ENCODE results near the gene EIF4G1.

Gene EIF4G1

GRCh38 chr3:184366619-184367289 is 52.3 kb downstream of the EIF4G1 start:
- no peak for DNase-seq (ENCODE audit: low read depth, low spot score)

DNA sequence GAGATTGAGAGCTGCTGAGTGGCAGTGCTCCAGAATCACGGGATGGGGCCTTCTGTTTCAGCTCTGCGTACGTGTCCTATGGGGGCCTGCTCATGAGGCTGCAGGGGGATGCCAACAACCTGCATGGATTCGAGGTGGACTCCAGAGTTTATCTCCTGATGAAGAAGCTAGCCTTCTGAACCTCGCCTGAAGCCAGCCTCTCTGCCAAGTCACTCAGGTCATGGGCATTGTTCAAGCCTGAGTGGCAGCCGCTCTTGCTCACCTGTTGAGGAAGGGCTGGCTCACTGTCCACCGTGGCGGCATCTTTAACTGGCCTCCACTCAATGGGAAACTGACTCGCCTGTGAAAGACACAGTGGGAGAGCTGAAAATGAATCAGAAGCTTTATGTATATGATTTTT is 53.7 kb downstream of the EIF4G1 start:
- no peak for DNase-seq (ENCODE audit: low read depth, low spot score)

DNA sequence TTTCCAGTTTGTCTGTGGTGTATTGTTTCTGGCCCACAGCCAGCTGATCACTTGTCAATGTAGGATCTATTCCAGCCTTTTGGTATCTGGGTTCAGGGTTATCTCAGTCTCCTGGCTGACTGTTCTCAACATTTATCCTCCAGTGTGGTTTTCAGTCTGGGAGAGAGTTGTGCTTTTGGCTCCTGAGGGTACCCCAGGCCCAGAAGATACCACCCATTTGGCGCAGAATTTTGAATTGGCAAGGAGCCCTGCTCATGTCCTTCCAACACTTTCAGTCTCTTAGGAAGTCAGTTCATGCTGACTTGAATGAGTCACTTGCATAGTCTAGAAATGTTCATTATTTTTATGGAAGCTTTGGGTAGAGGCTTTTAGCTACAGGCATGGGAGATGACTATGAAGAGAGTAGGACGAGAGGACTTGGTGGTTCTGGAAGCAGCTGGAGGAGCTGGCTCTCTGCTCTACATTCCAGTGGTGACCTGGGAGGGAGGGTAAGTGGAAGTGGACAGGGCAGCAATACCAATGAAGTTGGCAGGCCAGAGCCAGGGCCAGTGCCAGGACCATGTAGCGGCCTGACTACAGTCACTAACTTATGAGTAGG is 54.3 kb downstream of the EIF4G1 start:
- DNase-seq (ENCODE audit: low read depth, low spot score), result no peak

DNA sequence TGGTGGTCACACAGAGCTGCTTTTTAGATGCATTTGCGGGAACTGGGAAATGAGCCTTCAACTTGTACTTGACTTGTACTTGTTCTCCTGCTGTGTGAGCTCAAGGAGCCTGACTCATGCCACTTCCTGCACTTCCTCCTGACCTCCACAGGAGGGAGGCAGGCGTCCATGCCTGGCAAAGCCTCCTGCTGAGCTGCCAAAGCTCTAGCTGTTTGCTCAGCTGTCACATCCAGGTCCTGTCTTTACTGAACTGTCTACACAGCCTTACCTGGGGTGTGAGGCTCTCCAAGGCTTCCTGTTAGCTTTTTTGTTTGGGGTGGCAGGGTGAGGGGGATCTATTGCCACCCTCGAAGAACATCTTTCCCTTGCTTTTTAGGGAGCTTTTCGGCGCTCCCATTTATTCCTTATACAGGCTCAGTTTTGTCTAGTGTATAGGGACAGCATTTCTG is 57.2 kb downstream of the EIF4G1 start:
- peak; percentile 83 for DNase-seq (ENCODE audit: low read depth, low spot score)

GRCh38 chr3:184372296-184372821 is 58.0 kb downstream of the EIF4G1 start:
- DNase-seq (ENCODE audit: low read depth, low spot score), result no peak

DNA sequence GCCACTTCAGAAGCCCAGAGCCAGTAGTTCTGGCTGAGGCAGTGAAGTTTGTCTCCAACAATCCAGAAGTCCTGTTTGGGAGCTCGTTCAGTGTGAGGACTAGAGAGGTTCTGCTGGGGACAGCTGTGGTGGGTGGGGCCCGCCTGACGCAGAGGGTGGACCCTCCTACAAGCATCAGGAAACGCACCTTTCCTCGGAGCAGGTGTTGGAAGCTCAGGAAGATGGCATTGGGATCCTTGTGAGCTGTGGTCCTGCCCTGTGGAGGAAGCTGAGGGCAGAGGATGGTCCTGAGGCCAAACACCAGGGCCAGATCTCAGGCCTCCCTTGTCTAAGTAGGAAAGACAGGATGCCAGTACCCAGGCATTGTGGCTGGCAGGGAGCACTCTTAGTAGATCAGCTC is 58.5 kb downstream of the EIF4G1 start:
- DNase-seq (ENCODE audit: low read depth, low spot score), result no peak

- DNase-seq (ENCODE audit: low read depth, low spot score), result no peak
Observed at GRCh38 chr3:184373422-184373821, 59.0 kb downstream of the EIF4G1 start.

DNA sequence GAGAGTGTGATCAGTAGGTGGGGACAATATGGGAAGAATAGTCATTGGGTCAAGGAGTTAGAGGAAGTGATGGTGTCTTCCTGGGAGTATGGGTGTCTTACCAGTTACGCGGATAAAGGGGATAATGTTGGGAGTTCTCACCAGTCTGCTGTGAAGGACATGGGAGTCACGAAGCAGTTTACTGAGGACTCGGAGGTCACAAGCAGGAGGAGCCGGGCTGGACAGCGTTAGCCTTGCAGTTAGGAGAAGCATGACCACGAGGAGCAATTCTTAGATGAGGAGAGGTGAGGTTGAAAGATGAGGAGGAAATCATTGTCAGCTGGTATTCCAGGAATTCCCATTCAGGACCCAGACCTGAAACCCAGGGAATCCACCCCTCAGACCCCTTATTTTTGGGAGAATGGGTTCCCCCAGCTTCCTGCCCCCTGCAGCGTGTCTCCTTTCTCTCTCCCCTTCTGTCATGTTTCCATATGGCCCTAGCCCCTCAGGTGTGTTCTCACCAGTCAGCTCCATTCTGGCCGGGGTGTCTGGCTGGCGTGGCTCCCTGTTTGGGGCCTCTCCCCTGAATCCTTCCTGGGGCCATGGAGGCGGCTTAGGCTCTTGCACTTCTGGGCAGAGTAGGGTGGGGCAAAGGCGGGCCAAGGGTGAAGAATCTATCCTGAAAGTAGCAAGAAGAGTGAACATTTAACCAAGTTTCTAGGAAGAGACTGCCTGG is 61.5 kb downstream of the EIF4G1 start:
- DNase-seq (ENCODE audit: low read depth, low spot score), result no peak

DNA sequence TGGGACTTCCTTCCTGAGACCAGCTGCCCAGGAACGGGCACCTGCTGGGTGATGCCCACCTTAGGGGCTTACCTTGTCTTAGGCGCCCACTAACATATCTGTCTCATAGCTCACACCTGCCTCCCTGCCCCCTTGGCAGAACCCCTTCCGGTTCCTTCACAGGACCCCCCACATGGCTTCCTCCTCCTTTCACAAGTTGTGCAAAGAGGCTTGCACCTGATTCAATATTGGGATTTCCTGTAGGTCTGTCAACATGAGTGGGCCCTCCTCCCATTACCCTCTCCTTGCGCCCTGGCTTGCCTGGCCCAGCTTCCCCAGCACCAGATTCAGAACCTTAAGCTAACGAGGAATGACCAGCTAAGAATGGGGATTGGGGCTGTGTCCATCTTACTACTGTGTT is 63.0 kb downstream of the EIF4G1 start:
- DNase-seq (ENCODE audit: low read depth, low spot score), result no peak

- DNase-seq (ENCODE audit: low read depth, low spot score), result no peak
Observed at GRCh38 chr3:184377882-184378445, 63.6 kb downstream of the EIF4G1 start, which contains the start of gene THPO. Gene THPO, minus strand, starts transcription at chr3:184378207. Its CDS starts 1,948 bp downstream, at chr3:184376259.

GRCh38 chr3:184378651-184379357 is 64.4 kb downstream of the EIF4G1 start:
- no peak for DNase-seq (ENCODE audit: low read depth, low spot score)

GRCh38 chr3:184379358-184380184 is 65.2 kb downstream of the EIF4G1 start, which contains the start of gene CHRD:
Gene CHRD, plus strand, starts transcription at chr3:184380054. Its CDS starts 265 bp downstream, at chr3:184380319.
- DNase-seq (ENCODE audit: low read depth, low spot score), result no peak

- no peak for DNase-seq (ENCODE audit: low read depth, low spot score)
Observed at GRCh38 chr3:184380185-184380626, 65.8 kb downstream of the EIF4G1 start.

DNA sequence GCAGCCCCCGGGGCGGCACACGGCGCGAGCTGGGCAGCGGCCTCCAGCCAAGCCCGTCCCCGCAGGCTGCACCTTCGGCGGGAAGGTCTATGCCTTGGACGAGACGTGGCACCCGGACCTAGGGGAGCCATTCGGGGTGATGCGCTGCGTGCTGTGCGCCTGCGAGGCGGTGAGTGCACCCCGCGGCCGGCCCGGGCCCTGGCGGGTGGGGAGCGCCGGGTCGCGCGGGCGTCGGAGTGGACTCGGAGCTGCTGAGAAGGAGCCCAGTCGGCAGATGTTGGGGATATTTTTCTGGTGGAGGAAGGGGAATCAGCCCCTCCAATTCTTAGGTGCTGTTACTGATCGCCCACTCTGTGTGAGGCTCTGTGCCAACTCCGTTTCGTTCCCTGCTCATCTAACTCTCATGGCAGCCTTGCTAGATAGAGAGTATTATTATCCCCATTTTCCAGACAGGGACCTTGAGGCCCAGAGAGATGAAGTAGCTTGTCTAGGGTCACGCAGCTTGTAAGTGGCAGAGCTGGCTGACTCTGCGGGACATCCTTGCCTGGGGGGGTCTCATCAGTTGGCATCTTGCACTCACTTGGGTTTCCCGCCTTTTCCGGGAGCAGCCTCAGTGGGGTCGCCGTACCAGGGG is 66.3 kb downstream of the EIF4G1 start:
- DNase-seq (ENCODE audit: low read depth, low spot score), result no peak

DNA sequence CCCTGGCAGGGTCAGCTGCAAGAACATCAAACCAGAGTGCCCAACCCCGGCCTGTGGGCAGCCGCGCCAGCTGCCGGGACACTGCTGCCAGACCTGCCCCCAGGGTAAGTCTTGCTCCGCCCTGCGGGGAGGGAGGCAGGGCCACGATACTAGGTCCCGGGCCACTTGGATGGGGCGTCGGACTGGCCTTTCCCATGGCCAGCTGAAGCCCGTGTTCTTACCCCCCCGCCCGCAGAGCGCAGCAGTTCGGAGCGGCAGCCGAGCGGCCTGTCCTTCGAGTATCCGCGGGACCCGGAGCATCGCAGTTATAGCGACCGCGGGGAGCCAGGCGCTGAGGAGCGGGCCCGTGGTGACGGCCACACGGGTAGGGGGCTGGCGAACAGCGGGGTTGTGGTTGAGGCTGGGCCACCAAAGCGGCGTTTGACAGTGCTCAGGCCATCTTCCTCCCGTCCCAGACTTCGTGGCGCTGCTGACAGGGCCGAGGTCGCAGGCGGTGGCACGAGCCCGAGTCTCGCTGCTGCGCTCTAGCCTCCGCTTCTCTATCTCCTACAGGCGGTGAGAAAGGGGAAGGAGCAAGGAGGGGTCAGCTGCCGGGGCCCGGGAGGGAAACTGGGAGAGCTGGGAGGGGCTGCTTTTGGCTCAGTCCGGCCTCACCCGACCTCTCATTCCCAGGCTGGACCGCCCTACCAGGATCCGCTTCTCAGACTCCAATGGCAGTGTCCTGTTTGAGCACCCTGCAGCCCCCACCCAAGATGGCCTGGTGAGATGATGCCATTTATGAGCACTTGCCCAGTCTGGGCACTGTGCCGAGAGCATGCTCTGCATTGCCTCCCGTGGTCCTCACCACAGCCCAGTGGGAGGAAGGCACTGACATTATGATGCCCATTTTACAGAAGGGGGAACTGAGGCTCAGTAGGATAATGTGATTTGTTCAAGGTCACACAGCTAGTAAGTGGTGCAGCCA is 67.1 kb downstream of the EIF4G1 start:
- DNase-seq (ENCODE audit: low read depth, low spot score), result no peak

- DNase-seq (ENCODE audit: low read depth, low spot score), result no peak
Observed at GRCh38 chr3:184382326-184383032, 68.1 kb downstream of the EIF4G1 start.

- DNase-seq (ENCODE audit: low read depth, low spot score), result no peak
Observed at GRCh38 chr3:184383033-184383740, 68.8 kb downstream of the EIF4G1 start.

Measured in smooth muscle cell of the brain vasculature (primary cell).